ENCODE data around the gene DUS3L.

Gene DUS3L

GRCh38 chr19:5837761-5838352 is 46.9 kb upstream of the DUS3L start:
- H3K27ac ChIP-seq (replicated peaks): no peak overlapping the region
- no peak for DNase-seq (ENCODE audit: low read depth in 1 of 2, low spot score in 1 of 2)
- no peaks in the 10 kb centered on the region for H3K27me3 ChIP-seq (ENCODE audit: insufficient read depth, poor library complexity, severe bottlenecking)

GRCh38 chr19:5832527-5833216 is 41.7 kb upstream of the DUS3L start:
- DNase-seq (ENCODE audit: low read depth in 1 of 2, low spot score in 1 of 2): no peak
- Histone ChIP-seq H3K4me3 (replicated peaks; ENCODE audit: insufficient read depth, low read length) (no peak overlapping the region), H3K27me3 (ENCODE audit: insufficient read depth, poor library complexity, severe bottlenecking) (no peaks in the 10 kb centered on the region), H3K27ac (replicated peaks) (no peak overlapping the region)
- no peak for TF ChIP-seq POLR2AphosphoS5 (IDR thresholded peaks at IDR 0.05; ENCODE audit: low read depth)
- no peak for TF ChIP-seq SPI1 (IDR thresholded peaks at IDR 0.05; ENCODE audit: borderline replicate concordance, low read depth)
- no peak for TF ChIP-seq REST (IDR thresholded peaks at IDR 0.05; ENCODE audit: insufficient replicate concordance, low read depth)
- no peak for TF ChIP-seq GABPA (IDR thresholded peaks at IDR 0.05; ENCODE audit: low read depth)
- TF ChIP-seq CTCF (IDR thresholded peaks at IDR 0.05; ENCODE audit: insufficient read depth, low read length): no peak

More at GRCh38 chr19:5837761-5838352, 46.9 kb upstream of the DUS3L start:
- TF ChIP-seq GABPA (IDR thresholded peaks at IDR 0.05; ENCODE audit: low read depth): no peak
- TF ChIP-seq SPI1 (IDR thresholded peaks at IDR 0.05; ENCODE audit: borderline replicate concordance, low read depth): no peak
- TF ChIP-seq POLR2AphosphoS5 (IDR thresholded peaks at IDR 0.05; ENCODE audit: low read depth): no peak
- TF ChIP-seq CTCF (IDR thresholded peaks at IDR 0.05; ENCODE audit: insufficient read depth, low read length): no peak
- no peak for TF ChIP-seq REST (IDR thresholded peaks at IDR 0.05; ENCODE audit: insufficient replicate concordance, low read depth)
- H3K4me3 ChIP-seq (replicated peaks; ENCODE audit: insufficient read depth, low read length): no peak overlapping the region

- TF ChIP-seq GABPA (IDR thresholded peaks at IDR 0.05; ENCODE audit: low read depth): no peak
- TF ChIP-seq POLR2AphosphoS5 (IDR thresholded peaks at IDR 0.05; ENCODE audit: low read depth): no peak
- TF ChIP-seq CTCF (IDR thresholded peaks at IDR 0.05; ENCODE audit: insufficient read depth, low read length): no peak
- TF ChIP-seq SPI1 (IDR thresholded peaks at IDR 0.05; ENCODE audit: borderline replicate concordance, low read depth): no peak
- no peak for TF ChIP-seq REST (IDR thresholded peaks at IDR 0.05; ENCODE audit: insufficient replicate concordance, low read depth)
- no peaks in the 10 kb centered on the region for H3K27me3 ChIP-seq (ENCODE audit: insufficient read depth, poor library complexity, severe bottlenecking)
- no peak for DNase-seq (ENCODE audit: low read depth in 1 of 2, low spot score in 1 of 2)
These were observed 41.1 kb upstream of the DUS3L start for GRCh38 chr19:5832061-5832460.

More at GRCh38 chr19:5832061-5832460, 41.1 kb upstream of the DUS3L start:
- Histone ChIP-seq H3K4me3 (replicated peaks; ENCODE audit: insufficient read depth, low read length) (no peak overlapping the region), H3K27ac (replicated peaks) (no peak overlapping the region)

Measured in HL-60 (cell line).